ENCODE results near the gene DNAJC19.

Gene DNAJC19

GRCh38 chr3:180961552-180961951 is 28.0 kb downstream of the DNAJC19 start:
- Histone ChIP-seq H3K9me3 (ENCODE audit: control insufficient read depth, low read length) (no peaks in the 10 kb centered on the region), H3K27ac (ENCODE audit: low read depth, low read length, severe bottlenecking) (no peak overlapping the region), H3K36me3 (ENCODE audit: control insufficient read depth, insufficient read depth, low read length) (peaks cover 75% of the 10 kb centered on the region), H3K4me1 (ENCODE audit: control insufficient read depth, insufficient read depth, low read length, poor library complexity, severe bottlenecking) (no peaks in the 10 kb centered on the region), H3K4me3 (ENCODE audit: extremely low read depth, insufficient read depth, low read length, poor library complexity, severe bottlenecking) (no peak overlapping the region)
- WGBS, 2 experiments (ENCODE audit: insufficient coverage in 2 of 2), result no CpG with 5 or more reads among the region's 1 CpG

GRCh38 chr3:180961087-180961486 is 28.4 kb downstream of the DNAJC19 start:
- H3K4me3 ChIP-seq (ENCODE audit: extremely low read depth, insufficient read depth, low read length, poor library complexity, severe bottlenecking), result no peak overlapping the region
- WGBS, 2 experiments (ENCODE audit: insufficient coverage in 2 of 2), result 92 to 93% methylated on average over 2 of the region's 3 CpGs
- no peak overlapping the region for H3K27ac ChIP-seq (ENCODE audit: low read depth, low read length, severe bottlenecking)
- H3K9me3 ChIP-seq (ENCODE audit: control insufficient read depth, low read length), result no peaks in the 10 kb centered on the region
- H3K36me3 ChIP-seq (ENCODE audit: control insufficient read depth, insufficient read depth, low read length), result peaks cover 75% of the 10 kb centered on the region
- H3K4me1 ChIP-seq (ENCODE audit: control insufficient read depth, insufficient read depth, low read length, poor library complexity, severe bottlenecking), result no peaks in the 10 kb centered on the region

GRCh38 chr3:180959691-180960090 is 29.8 kb downstream of the DNAJC19 start:
- Histone ChIP-seq H3K4me3 (ENCODE audit: extremely low read depth, insufficient read depth, low read length, poor library complexity, severe bottlenecking) (no peak overlapping the region), H3K9me3 (ENCODE audit: control insufficient read depth, low read length) (no peaks in the 10 kb centered on the region), H3K4me1 (ENCODE audit: control insufficient read depth, insufficient read depth, low read length, poor library complexity, severe bottlenecking) (no peaks in the 10 kb centered on the region), H3K36me3 (ENCODE audit: control insufficient read depth, insufficient read depth, low read length) (peaks cover 80% of the 10 kb centered on the region), H3K27ac (ENCODE audit: low read depth, low read length, severe bottlenecking) (no peak overlapping the region)
- WGBS, 2 experiments (ENCODE audit: insufficient coverage in 2 of 2), result no CpG with 5 or more reads among the region's 1 CpG

- no peak overlapping the region for H3K4me3 ChIP-seq (ENCODE audit: extremely low read depth, insufficient read depth, low read length, poor library complexity, severe bottlenecking)
- H3K9me3 ChIP-seq (ENCODE audit: control insufficient read depth, low read length), result no peaks in the 10 kb centered on the region
Measured at GRCh38 chr3:180947761-180948390, 41.7 kb downstream of the DNAJC19 start.

GRCh38 chr3:180940826-180941225 is 48.7 kb downstream of the DNAJC19 start:
- Histone ChIP-seq H3K4me3 (ENCODE audit: extremely low read depth, insufficient read depth, low read length, poor library complexity, severe bottlenecking) (no peak overlapping the region), H3K4me1 (ENCODE audit: control insufficient read depth, insufficient read depth, low read length, poor library complexity, severe bottlenecking) (no peaks in the 10 kb centered on the region), H3K36me3 (ENCODE audit: control insufficient read depth, insufficient read depth, low read length) (peaks cover 67% of the 10 kb centered on the region), H3K27ac (ENCODE audit: low read depth, low read length, severe bottlenecking) (no peak overlapping the region), H3K9me3 (ENCODE audit: control insufficient read depth, low read length) (no peaks in the 10 kb centered on the region)
- 85 to 100% methylated on average over 2 to 3 of the region's 5 CpGs for WGBS, 2 experiments (ENCODE audit: insufficient coverage in 2 of 2)

More at GRCh38 chr3:180947761-180948390, 41.7 kb downstream of the DNAJC19 start:
- no peaks in the 10 kb centered on the region for H3K4me1 ChIP-seq (ENCODE audit: control insufficient read depth, insufficient read depth, low read length, poor library complexity, severe bottlenecking)
- H3K27ac ChIP-seq (ENCODE audit: low read depth, low read length, severe bottlenecking), result no peak overlapping the region
- 67% methylated on average over 2 of the region's 4 CpGs; no CpG with 5 or more reads in 1 of the 2 experiments for WGBS, 2 experiments (ENCODE audit: insufficient coverage in 2 of 2)
- H3K36me3 ChIP-seq (ENCODE audit: control insufficient read depth, insufficient read depth, low read length), result peaks cover 86% of the 10 kb centered on the region

GRCh38 chr3:180934638-180935037 is 54.9 kb downstream of the DNAJC19 start:
- no peaks in the 10 kb centered on the region for H3K9me3 ChIP-seq (ENCODE audit: control insufficient read depth, low read length)
- H3K4me1 ChIP-seq (ENCODE audit: control insufficient read depth, insufficient read depth, low read length, poor library complexity, severe bottlenecking), result peaks cover 5% of the 10 kb centered on the region
- H3K36me3 ChIP-seq (ENCODE audit: control insufficient read depth, insufficient read depth, low read length), result peaks cover 47% of the 10 kb centered on the region
- WGBS, 2 experiments (ENCODE audit: insufficient coverage in 2 of 2), result no CpG with 5 or more reads among the region's 1 CpG
- no peak overlapping the region for H3K4me3 ChIP-seq (ENCODE audit: extremely low read depth, insufficient read depth, low read length, poor library complexity, severe bottlenecking)
- H3K27ac ChIP-seq (ENCODE audit: low read depth, low read length, severe bottlenecking), result no peak overlapping the region
